GM12874 (cell line): ENCODE measurements around the gene SHB.

Experiments
- TF ChIP-seq, protein P1 (sequence below): IDR thresholded peaks from 2 replicates; pipeline ENCODE4 v1.5.1; 2011; ENCODE audit warnings: low read depth, mild to moderate bottlenecking, control low read depth, low read length, moderate library complexity; ENCODE audit not compliant: insufficient read depth

The SHB gene

GRCh38 chr9:37963936-37964739 lies 104.9 kb downstream of the SHB start:
- TF ChIP-seq, protein P1, sequence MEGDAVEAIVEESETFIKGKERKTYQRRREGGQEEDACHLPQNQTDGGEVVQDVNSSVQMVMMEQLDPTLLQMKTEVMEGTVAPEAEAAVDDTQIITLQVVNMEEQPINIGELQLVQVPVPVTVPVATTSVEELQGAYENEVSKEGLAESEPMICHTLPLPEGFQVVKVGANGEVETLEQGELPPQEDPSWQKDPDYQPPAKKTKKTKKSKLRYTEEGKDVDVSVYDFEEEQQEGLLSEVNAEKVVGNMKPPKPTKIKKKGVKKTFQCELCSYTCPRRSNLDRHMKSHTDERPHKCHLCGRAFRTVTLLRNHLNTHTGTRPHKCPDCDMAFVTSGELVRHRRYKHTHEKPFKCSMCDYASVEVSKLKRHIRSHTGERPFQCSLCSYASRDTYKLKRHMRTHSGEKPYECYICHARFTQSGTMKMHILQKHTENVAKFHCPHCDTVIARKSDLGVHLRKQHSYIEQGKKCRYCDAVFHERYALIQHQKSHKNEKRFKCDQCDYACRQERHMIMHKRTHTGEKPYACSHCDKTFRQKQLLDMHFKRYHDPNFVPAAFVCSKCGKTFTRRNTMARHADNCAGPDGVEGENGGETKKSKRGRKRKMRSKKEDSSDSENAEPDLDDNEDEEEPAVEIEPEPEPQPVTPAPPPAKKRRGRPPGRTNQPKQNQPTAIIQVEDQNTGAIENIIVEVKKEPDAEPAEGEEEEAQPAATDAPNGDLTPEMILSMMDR: no peak

GRCh38 chr9:37961351-37961750 lies 107.7 kb downstream of the SHB start:
- TF ChIP-seq, protein P1: no peak

DNA sequence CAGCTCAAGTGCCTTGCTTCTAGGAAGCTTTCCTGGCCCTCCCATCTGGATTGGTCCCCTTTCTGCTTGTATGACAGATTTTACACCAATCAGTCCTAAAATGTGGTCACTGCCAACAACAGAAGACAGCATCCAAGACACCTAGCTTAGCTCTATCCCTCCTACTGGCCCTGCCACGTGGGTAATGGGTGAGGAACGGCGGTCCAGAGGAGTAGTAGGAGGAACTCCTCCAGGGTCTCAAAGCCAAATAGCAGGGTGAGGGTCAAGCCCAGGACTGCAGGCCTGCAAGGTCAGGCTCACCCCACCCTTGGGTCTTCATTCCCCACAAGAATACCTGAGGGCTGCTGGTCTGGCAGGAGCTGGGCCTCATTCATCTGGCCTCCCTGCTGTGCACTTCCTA lies 108.4 kb downstream of the SHB start:
- TF ChIP-seq, protein P1: no peak

DNA sequence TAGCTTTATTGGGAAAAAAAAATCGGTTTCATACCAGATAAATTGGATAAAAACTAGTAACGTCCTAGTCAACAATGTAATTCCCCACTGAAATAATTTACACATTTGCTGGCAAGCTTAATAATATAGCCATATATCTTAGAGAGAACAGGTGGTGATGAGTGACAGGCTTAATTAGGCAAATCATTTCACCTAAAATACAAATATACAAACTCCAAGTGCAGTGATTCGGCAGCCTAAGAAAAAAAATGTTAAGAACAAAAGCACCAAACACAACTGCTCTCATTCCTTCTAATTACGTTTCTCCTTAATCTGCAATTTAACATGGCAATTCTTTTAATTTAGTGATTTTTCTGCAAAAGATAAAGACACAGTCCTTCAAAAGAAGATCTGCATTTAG lies 109.1 kb downstream of the SHB start:
- TF ChIP-seq, protein P1: no peak

DNA sequence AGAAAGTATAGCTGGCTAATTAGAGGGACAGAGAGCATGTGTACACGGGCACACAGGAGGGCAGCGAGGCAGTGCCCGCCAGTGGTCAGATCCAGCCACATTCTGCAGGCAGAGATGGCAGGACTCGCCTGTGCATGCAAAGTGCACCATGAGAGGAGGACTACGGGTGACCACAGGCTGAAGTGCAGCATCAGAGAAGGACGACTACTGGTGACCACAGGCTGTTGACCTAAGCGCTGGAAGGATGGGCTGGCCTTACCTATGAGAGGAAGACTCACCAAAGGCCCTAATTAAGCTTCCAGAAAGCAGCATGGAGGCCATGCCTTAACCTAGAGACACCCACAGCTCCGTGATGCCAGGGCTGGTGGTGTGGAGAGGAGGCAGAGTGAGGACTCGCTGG lies 110.9 kb downstream of the SHB start:
- TF ChIP-seq, protein P1: no peak

DNA sequence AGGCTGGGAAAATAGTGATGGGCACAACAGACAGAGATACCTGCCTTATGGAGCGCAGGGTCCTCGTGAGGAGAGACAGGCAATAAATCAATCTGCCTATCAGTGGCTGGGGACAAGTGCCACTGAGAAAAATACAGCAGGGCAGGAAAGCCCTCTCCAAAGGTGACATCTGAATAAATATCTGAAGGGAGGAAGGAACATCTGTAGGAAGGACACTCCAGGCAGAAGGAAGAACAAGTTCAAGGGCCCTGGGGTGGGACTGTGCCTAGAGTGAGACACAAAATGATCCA lies 111.4 kb downstream of the SHB start:
- TF ChIP-seq, protein P1: no peak

DNA sequence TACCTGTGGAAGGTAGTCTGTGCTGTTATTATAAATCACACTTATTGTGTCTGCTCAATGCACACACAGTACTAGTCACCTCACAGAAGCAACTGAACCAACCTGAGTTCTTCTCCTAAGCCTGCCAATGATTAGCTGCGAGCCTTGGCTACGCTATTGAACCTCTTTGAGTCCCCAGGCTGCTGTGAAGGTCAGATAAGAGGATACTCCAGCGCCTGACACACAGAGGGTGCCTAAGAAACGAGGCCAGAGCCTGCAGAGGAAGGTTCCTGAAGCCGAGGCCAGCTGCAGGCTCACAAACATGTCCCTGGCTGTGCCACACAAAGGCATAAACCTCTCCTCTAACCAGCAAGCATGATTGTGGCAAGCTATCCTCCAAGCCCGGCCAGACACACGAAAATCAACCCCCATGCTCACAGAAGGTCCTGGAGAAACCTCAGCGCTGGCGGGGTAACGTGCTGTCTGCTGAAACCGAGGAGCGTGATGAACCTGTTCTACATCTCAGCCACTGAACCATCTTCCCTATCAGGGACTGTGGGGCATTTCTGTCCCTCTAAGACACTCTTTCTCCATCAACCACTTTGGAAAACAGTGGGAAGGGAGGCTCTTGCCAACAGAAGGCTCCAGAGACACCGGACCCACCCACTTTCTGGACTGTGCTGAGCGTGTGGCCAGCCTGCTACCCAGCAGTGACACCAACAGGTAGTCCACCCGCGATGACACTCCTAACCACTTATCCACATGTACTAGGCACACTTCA lies 111.9 kb downstream of the SHB start:
- TF ChIP-seq, protein P1: no peak
